H1 (cell line): ENCODE results near the gene MPIG6B. TPM values are rescaled to one million over a fixed set of nuclear protein-coding genes. Genes with fewer than 3 reads are reported as not detected.

Experiments
- CTCF ChIA-PET: fragments of 300-600 bp; sonication (Branson Sonifier 250); formaldehyde crosslinking; loops from one replicate; lab custom pipeline; 2021; ENCODE audit not compliant: partially characterized antibody; lab: Charles Lee
- POLR2A ChIA-PET: fragments of 300-600 bp; sonication (Branson Sonifier 250); formaldehyde crosslinking; loops from one replicate; lab custom pipeline; 2021; ENCODE audit warnings: inconsistent platforms; ENCODE audit not compliant: partially characterized antibody; lab: Charles Lee
- DNase-seq, 2 experiments: peaks; one replicate each; pipeline versions ENCODE4 v3.0.0 to v3.0.0-alpha.2; 2010 to 2022; ENCODE audit warnings: low spot score in 2 of 2, low read depth in 1 of 2, mixed read lengths in 1 of 2
- FAIRE-seq: peaks from 2 replicates; lab custom pipeline; 2011; peaks lifted over from hg19 to GRCh38; lab: Jason Lieb, UNC
- H2AFZ ChIP-seq: 2 replicates; pipeline ENCODE4 v1.8.1; 2012; ENCODE audit warnings: low read length, inconsistent platforms
- H2AK5ac ChIP-seq: 2 replicates; pipeline ENCODE4 v1.6.1; 2013; ENCODE audit warnings: low read depth, low read length
- H2BK120ac ChIP-seq: replicated peaks from 2 replicates; pipeline ENCODE3; 2013; ENCODE audit warnings: low read depth, low read length, inconsistent platforms
- H2BK12ac ChIP-seq: 2 replicates; pipeline ENCODE4 v1.6.1; 2013; ENCODE audit warnings: low read depth, low read length
- H2BK15ac ChIP-seq: 2 replicates; pipeline ENCODE4 v1.6.1; 2013; ENCODE audit warnings: low read length
- H2BK20ac ChIP-seq: 2 replicates; pipeline ENCODE4 v1.6.1; 2013; ENCODE audit warnings: low read length
- H2BK5ac ChIP-seq: 2 replicates; pipeline ENCODE4 v1.6.1; 2013; ENCODE audit warnings: low read depth, low read length
- H3K14ac ChIP-seq: 2 replicates; pipeline ENCODE4 v1.6.1; 2013; ENCODE audit warnings: inconsistent platforms; ENCODE audit not compliant: insufficient read length
- H3K18ac ChIP-seq: 2 replicates; pipeline ENCODE4 v1.6.1; 2013; ENCODE audit warnings: low read length; ENCODE audit errors: extremely low read depth
- H3K23ac ChIP-seq: 2 replicates; pipeline ENCODE4 v1.6.1; 2013; ENCODE audit warnings: inconsistent platforms; ENCODE audit not compliant: insufficient read length
- H3K23me2 ChIP-seq: 2 replicates; pipeline ENCODE4 v1.6.1; 2013; ENCODE audit warnings: low read depth, low read length
- H3K27ac ChIP-seq: 2 replicates; pipeline ENCODE4 v1.6.1; 2011; ENCODE audit warnings: low read depth, low read length, inconsistent platforms
- H3K27me3 ChIP-seq, 4 experiments: replicated peaks in 1 of 4; 1 replicate in 1 of 4; 2 replicates in 3 of 4; pipeline versions ENCODE4 v1.6.1 to v1.8.1; 2011 to 2013; ENCODE audit warnings: low read length in 3 of 4, mild to moderate bottlenecking in 3 of 4, inconsistent platforms in 2 of 4, mixed read lengths in 2 of 4, moderate library complexity in 1 of 4; ENCODE audit not compliant: control insufficient read depth in 3 of 4, insufficient read depth in 3 of 4; ENCODE audit errors: extremely low read depth in 1 of 4
- H3K36me3 ChIP-seq, 4 experiments: 2 replicates each; pipeline versions ENCODE4 v1.6.1 to v1.8.1; 2011 to 2013; ENCODE audit warnings: mild to moderate bottlenecking in 4 of 4, low read length in 3 of 4, moderate library complexity in 2 of 4, control low read depth in 1 of 4, inconsistent platforms in 1 of 4; ENCODE audit not compliant: insufficient read depth in 4 of 4, control insufficient read depth in 2 of 4
- H3K4ac ChIP-seq: replicated peaks from 2 replicates; pipeline ENCODE3; 2013; ENCODE audit warnings: low read length, low read depth, mixed read lengths, inconsistent platforms; ENCODE audit not compliant: insufficient read length
- H3K4me1 ChIP-seq, 4 experiments: replicated peaks in 1 of 4; 1 replicate in 1 of 4; 2 replicates in 3 of 4; pipeline versions ENCODE4 v1.6.1 to v1.8.1; 2011 to 2013; ENCODE audit warnings: low read length in 3 of 4, inconsistent platforms in 2 of 4, mixed read lengths in 1 of 4; ENCODE audit not compliant: insufficient read depth in 4 of 4, control insufficient read depth in 3 of 4
- H3K4me2 ChIP-seq, 2 experiments: 2 replicates each; pipeline versions ENCODE4 v1.6.1 to v1.8.1; 2011 to 2013; ENCODE audit warnings: low read depth in 2 of 2, low read length in 2 of 2, control low read depth in 1 of 2, inconsistent platforms in 1 of 2, mild to moderate bottlenecking in 1 of 2; ENCODE audit not compliant: insufficient read depth in 1 of 2
- H3K4me3 ChIP-seq, 4 experiments: fragments of 200-600, 300-600 bp in 1 of 4; sonication (generic), shearing (Covaris generic), sonication (Bioruptor Twin) in 1 of 4; 2 replicates each; pipeline versions ENCODE4 v1.5.1 to v1.8.1; 2011 to 2016; ENCODE audit warnings: low read length in 4 of 4, low read depth in 3 of 4, control low read depth in 2 of 4, inconsistent platforms in 2 of 4, mild to moderate bottlenecking in 2 of 4, mixed read lengths in 1 of 4, moderate library complexity in 1 of 4; ENCODE audit not compliant: insufficient read depth in 2 of 4; ENCODE audit errors: extremely low read depth in 1 of 4
- H3K56ac ChIP-seq: replicated peaks from 2 replicates; pipeline ENCODE3; 2013; ENCODE audit warnings: low read depth, mild to moderate bottlenecking, mixed read lengths, low read length, inconsistent platforms; ENCODE audit not compliant: insufficient read length
- H3K79me1 ChIP-seq: 2 replicates; pipeline ENCODE4 v1.6.1; 2013; ENCODE audit warnings: low read depth, low read length, control low read depth
- H3K79me2 ChIP-seq, 2 experiments: 2 replicates each; pipeline versions ENCODE4 v1.6.1 to v1.8.1; 2012 to 2013; ENCODE audit warnings: low read length in 2 of 2, mild to moderate bottlenecking in 2 of 2, inconsistent platforms in 1 of 2; ENCODE audit not compliant: insufficient read depth in 2 of 2, control insufficient read depth in 1 of 2
- H3K9ac ChIP-seq, 4 experiments: replicated peaks in 1 of 4; 1 replicate in 1 of 4; 2 replicates in 3 of 4; pipeline versions ENCODE4 v1.6.1 to v1.8.1; 2011 to 2013; ENCODE audit warnings: low read depth in 3 of 4, low read length in 3 of 4, control low read depth in 2 of 4, mild to moderate bottlenecking in 2 of 4, moderate library complexity in 2 of 4, inconsistent platforms in 1 of 4; ENCODE audit errors: extremely low read depth in 1 of 4
- H3K9me3 ChIP-seq, 2 experiments: 2 replicates each; pipeline versions ENCODE4 v1.6.1 to v1.8.1; 2012 to 2013; ENCODE audit warnings: mild to moderate bottlenecking in 2 of 2, moderate library complexity in 2 of 2, control low read depth in 1 of 2, inconsistent platforms in 1 of 2, low read depth in 1 of 2, low read length in 1 of 2, mixed read lengths in 1 of 2; ENCODE audit not compliant: insufficient read depth in 2 of 2
- H4K20me1 ChIP-seq, 2 experiments: replicated peaks in 1 of 2; 2 replicates each; pipeline versions ENCODE3 to v1.8.1; 2011 to 2013; ENCODE audit warnings: inconsistent platforms in 2 of 2, low read length in 2 of 2, mild to moderate bottlenecking in 1 of 2; ENCODE audit not compliant: insufficient read depth in 2 of 2, control insufficient read depth in 1 of 2
- H4K5ac ChIP-seq: 2 replicates; pipeline ENCODE4 v1.6.1; 2013; ENCODE audit warnings: low read length, low read depth, mixed read lengths, inconsistent platforms; ENCODE audit not compliant: insufficient read length
- H4K8ac ChIP-seq: 2 replicates; pipeline ENCODE4 v1.8.0; 2013; ENCODE audit warnings: mild to moderate bottlenecking, moderate library complexity, low read length, inconsistent platforms; ENCODE audit not compliant: insufficient read depth; ENCODE audit errors: extremely low read depth
- H4K91ac ChIP-seq: replicated peaks from 2 replicates; pipeline ENCODE3; 2013; ENCODE audit warnings: low read length, mixed read lengths, inconsistent platforms; ENCODE audit not compliant: insufficient read length
- CBX5 ChIP-seq: fragments of 300-800, 300-1000 bp; sonication (generic); IDR thresholded peaks from 2 replicates; pipeline ENCODE4 v1.7.1; 2016; ENCODE audit warnings: antibody characterized with exemption, low read length, low read depth
- GABPA ChIP-seq: IDR thresholded peaks from 2 replicates; pipeline ENCODE4 v1.6.1; 2011; ENCODE audit warnings: mild to moderate bottlenecking, low read length, moderate library complexity, borderline replicate concordance; ENCODE audit not compliant: insufficient read depth
- JUND ChIP-seq: IDR thresholded peaks from 2 replicates; pipeline ENCODE4 v1.6.1; 2011; ENCODE audit warnings: mild to moderate bottlenecking, improper control_type of control experiment, low read length
- SIX5 ChIP-seq: IDR thresholded peaks from 2 replicates; pipeline ENCODE4 v1.6.1; 2011; ENCODE audit warnings: mild to moderate bottlenecking, low read depth, low read length
- SP2 ChIP-seq: IDR thresholded peaks from 2 replicates; pipeline ENCODE4 v1.6.1; 2012; ENCODE audit warnings: mild to moderate bottlenecking, low read length, inconsistent platforms
- TBP ChIP-seq: IDR thresholded peaks from 2 replicates; pipeline ENCODE4 v1.6.1; 2011; ENCODE audit warnings: low read depth, low read length, improper control_type of control experiment
- YY1 ChIP-seq: IDR thresholded peaks from 2 replicates; pipeline ENCODE4 v1.6.1; 2011; ENCODE audit warnings: low read depth, mild to moderate bottlenecking, low read length
- WGBS, 2 experiments: shearing (Covaris generic) in 1 of 2; methylation state at CpG; one replicate each; pipeline versions ENCODE4 v1.1.6 to v1.1.7; 2013 to 2015; ENCODE audit warnings: low lambda C conversion rate in 2 of 2, mixed read lengths in 2 of 2, inconsistent platforms in 1 of 2, low coverage in 1 of 2, missing lambda C conversion rate in 1 of 2; ENCODE audit not compliant: insufficient replicate concordance in 2 of 2, insufficient coverage in 1 of 2, insufficient read length in 1 of 2; ENCODE audit errors: extremely low coverage in 1 of 2, missing lambda C conversion rate in 1 of 2; 5-methylcytosine and 5-hydroxymethylcytosine counted together
- polyA plus RNA-seq, 7 experiments: library from polyadenylated mRNA; depleted of rRNA in 3 of 7; stranded (reverse) in 5 of 7; unstranded in 2 of 7; fragments of >200 nt in 5 of 7; fragments of 200-250 nt in 2 of 7; gene quantifications; 1 replicate in 5 of 7; 2 replicates in 1 of 7; 4 replicates in 1 of 7; pipeline versions ENCODE4 v1.2.1 to v1.2.3, GENCODE V29; 2011 to 2013; ENCODE audit warnings: missing spikeins in 2 of 7, mixed read lengths in 2 of 7
- total RNA-seq: library from RNA; stranded (reverse); fragmentation: NEBNext Ultra II Directional; extraction: Animal tissue kit (Norgen Biotek cat#: 25700); gene quantifications from 2 replicates; pipeline ENCODE4 v1.2.1, GENCODE V29; 2021

The MPIG6B gene
- total and polyA plus RNA-seq, 2 of the 8 experiments (the other 6 are each of a cell fraction or from before 2014, with no cell fraction given), result 0.18 TPM; not detected in 1

DNA sequence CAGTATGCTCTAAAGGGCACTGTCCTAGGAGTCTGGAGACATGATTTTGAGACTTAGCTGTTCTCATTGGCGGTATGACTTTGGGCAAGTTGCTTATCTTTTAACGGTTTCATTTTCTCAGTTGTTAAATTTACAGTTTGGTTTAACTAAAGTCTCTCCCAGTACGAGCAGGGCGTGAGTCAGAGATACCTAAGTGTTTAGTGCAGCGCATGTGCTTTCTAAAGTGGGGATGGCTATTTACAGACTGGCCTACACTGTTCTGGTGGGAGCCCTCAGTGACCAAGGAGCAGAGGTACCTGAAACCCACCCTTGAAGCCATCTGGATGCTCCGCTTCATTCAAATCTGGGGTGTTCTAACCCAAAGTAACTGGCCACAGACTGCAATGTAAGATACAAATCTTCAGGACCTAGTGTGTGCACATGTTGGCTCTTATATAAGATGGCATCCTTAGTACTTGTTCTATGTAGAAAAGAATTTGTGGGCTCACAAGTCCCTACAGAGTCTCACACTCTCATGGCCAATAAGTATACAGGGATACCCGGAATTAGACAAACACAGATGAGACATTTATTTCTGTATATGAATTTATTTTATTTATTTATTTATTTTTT lies 27.3 kb downstream of the MPIG6B start:
- H3K9ac ChIP-seq, result no peak overlapping the region
- no peak for TF ChIP-seq TBP
- TF ChIP-seq YY1, result no peak
- no peak for TF ChIP-seq SIX5
- no peak for TF ChIP-seq GABPA
- no peak for TF ChIP-seq JUND
- no peak for TF ChIP-seq CBX5
- TF ChIP-seq SP2, result no peak
- no peaks in the 10 kb centered on the region for H3K79me2 ChIP-seq
- peaks cover 0 to 7% (median 0%) of the 10 kb centered on the region in 4 experiments; a peak in 2 of 8 replicates for H3K36me3 ChIP-seq
- no peak overlapping the region for H2BK20ac ChIP-seq
- no peak overlapping the region for H2BK120ac ChIP-seq
- H3K14ac ChIP-seq, result no peak overlapping the region
- no peaks in the 10 kb centered on the region for H3K27me3 ChIP-seq
- H2AFZ ChIP-seq, result no peak overlapping the region
- ChIA-PET POLR2A (interaction anchor here (0.7 to 4.8 kb wide), 9 partner anchors 8 to 77 kb away, joined by 3 to 33 read pairs (median 4); partner anchors contain the start of genes HSPA1B, MSH5, SAPCD1 and VARS1), CTCF (interaction anchor here (0.7 to 4.2 kb wide), 4 partner anchors 20 to 140 kb away, joined by 3 to 25 read pairs (median 8); partner anchors contain the start of gene DDAH2)
- no peak overlapping the region for H4K8ac ChIP-seq
- H3K4me3 ChIP-seq, result no peak overlapping the region
- no peak overlapping the region for H3K4me2 ChIP-seq
- 91% methylated on average over 7 of the region's 7 CpGs; no CpG with 5 or more reads in 1 of the 2 experiments for WGBS, 2 experiments
- no peak overlapping the region for H4K5ac ChIP-seq
- no peak overlapping the region for H2BK5ac ChIP-seq
- FAIRE-seq (no peak), DNase-seq (no peak)
- no peaks in the 10 kb centered on the region for H3K9me3 ChIP-seq
- H3K79me1 ChIP-seq, result no peaks in the 10 kb centered on the region
- no peaks in the 10 kb centered on the region for H4K20me1 ChIP-seq
- no peak overlapping the region for H3K56ac ChIP-seq
- no peak overlapping the region for H3K23ac ChIP-seq
- no peaks in the 10 kb centered on the region for H3K4me1 ChIP-seq
- no peak overlapping the region for H2BK15ac ChIP-seq
- no peak overlapping the region for H2BK12ac ChIP-seq
- no peaks in the 10 kb centered on the region for H3K23me2 ChIP-seq
- no peak overlapping the region for H4K91ac ChIP-seq
- no peak overlapping the region for H3K18ac ChIP-seq
- H3K4ac ChIP-seq, result no peak overlapping the region
- no peak overlapping the region for H3K27ac ChIP-seq
- H2AK5ac ChIP-seq, result no peak overlapping the region
